T47D (cell line): ENCODE data around the gene KCNK10.
A peak's percentile ranks its signal among the peaks of the same experiment; 100 is the strongest.

Source experiments
- DNase-seq, 2 experiments: peaks; one replicate each; pipeline versions ENCODE4 v3.0.0 to v3.0.0-alpha.2; 2011 to 2012; ENCODE audit warnings: low read depth in 1 of 2, low spot score in 1 of 2
- JUND ChIP-seq: IDR thresholded peaks from 2 replicates; pipeline ENCODE4 v1.6.1; 2012; ENCODE audit warnings: low read depth
- in situ Hi-C: cut with HindIII; loops from 2 replicates; pipeline ENCODE4 v1.10.0; 2016; ENCODE audit warnings: low sequenced_read_pairs, low pct_unique_long_range_greater_than_20kb

KCNK10 gene

DNA sequence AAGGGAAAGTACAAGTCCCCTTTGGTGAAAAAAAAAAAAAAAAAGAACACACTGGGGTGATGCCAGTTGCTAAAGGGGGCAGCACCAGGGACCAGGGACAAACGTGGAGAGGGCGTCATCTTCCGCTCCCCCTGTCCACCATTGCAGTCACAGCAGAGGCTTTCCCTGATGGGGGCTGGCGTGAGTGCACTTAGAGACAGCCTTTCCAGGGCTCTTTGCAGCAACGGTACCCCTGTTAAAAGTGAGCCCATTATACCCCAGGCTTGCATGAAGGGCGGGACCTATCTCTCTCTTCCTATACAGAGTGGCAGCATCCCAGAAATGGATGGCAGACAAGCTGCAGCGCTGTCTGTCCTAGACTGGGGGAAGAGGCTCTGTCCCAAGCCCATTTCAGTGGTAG, 155.0 kb downstream of the KCNK10 start:
- in situ Hi-C loops = no loop called here
- TF ChIP-seq JUND = no peak

DNA sequence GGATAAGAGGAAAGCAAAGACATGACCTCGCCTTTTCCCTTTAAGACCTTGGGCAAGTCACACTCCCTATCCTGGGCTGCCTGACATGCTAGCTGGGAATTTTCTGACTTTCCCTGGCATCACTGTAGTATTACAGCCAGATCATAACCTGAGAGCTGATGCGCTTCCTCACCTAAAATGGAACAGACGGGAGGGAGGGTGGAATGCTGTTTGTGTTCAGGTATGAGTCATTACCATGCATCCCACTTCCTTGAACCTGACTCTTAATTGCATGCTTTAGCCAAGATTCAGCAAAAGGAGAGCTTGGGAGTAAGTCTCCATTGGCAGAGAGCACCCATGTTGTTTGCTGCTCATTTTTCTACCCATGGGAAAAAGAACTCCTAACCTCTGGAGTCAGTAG, 156.5 kb downstream of the KCNK10 start:
- no peak for TF ChIP-seq JUND
- DNase-seq = peak in 1 of 2 experiments; percentile 35
- in situ Hi-C loops = no loop called here

More for the DNA sequence above, 155.0 kb downstream of the KCNK10 start:
- no peak for DNase-seq

DNA sequence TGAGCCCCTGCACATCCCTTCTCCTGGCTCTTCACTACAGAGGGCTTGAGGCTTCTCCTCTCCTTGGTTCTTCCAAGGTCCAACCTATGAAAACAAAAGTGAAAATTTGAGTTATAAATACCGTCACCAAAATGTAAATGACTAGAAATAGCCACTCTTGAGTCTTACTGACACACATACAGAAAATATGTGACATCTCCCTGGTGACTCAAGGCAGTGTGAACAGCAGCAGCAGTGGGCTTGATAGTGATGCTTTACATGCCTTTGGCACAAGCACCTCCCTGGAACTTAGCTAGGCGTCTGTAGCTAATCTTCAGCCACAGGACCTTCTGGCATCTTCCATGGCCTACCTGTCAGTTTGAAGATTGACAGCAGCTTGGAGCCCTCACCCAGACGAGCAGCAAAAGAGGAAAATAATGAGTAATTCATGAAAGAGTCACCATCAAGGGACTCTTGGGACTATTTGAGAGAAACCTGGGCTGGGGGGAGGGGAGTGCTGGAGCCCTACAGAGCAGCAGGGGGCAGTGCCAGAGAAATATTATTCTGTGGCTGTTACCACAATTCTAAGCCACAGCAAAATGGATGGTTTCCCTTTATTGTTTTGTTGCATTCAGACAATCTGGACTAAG, 158.0 kb downstream of the KCNK10 start:
- in situ Hi-C loops = no loop called here
- no peak for TF ChIP-seq JUND
- DNase-seq = no peak

DNA sequence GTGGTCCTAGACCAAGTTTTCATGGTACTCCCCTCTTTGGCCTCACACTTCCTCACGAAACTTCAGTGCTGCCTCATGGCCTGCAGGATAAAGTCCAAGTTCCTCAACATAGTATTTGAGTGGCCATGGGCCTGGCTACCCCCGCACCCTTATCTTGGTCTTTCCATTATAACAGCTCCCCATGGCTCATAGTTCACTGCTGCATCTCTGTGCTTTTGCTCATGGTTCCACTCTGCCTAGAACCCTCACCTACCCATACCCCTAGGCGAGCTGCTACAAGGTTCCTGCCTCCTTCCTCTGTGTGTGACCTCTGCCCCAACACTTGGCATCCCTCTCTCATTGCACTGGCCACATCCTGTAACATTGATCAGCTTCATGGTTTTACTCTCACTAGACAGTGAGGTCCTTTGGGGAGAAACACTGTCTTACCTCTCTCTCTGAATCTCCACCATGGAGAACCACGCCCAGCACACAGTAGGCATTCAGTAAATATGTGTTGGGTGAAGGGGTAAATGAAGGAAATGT, 159.3 kb downstream of the KCNK10 start:
- DNase-seq = no peak
- no peak for TF ChIP-seq JUND
- in situ Hi-C loops = no loop called here

DNA sequence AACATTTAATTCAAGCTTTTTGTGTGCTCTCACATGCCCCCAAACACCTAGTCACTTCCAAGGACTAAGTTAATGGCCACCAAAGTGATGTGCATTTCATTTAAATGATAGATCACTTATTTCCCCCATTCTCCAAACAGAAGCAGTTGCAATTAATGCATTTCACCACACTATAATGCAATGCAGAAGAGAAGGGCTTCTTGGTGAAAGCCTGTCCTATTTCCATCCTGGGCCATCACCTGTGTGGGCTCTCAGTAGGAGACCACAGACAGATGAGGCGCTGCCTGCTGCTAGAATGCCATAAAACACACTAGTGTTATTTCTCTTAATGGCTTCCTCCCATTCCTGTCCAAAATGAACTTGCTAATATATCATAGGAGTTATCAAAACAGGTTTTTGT, 166.9 kb downstream of the KCNK10 start:
- in situ Hi-C loops = no loop called here
- no peak for DNase-seq
- TF ChIP-seq JUND = no peak

DNA sequence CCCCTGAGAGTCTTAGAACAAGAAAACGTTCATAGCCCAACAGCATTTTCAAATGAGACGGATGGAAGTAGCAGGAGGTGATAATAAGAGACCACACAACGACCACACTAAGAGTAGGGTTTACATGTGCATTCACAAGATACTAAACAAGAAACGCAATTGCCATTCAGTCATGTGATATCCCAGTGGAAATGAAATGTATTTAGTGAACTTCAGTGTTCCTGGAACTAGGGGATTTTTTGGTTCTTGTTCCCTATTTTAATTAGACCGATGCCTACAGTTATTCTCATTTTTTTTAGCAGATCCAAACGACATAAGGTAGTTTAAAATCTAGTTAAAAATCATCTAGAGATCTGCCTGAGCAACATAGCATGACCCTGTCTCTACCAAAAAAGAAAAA, 168.1 kb downstream of the KCNK10 start:
- TF ChIP-seq JUND = no peak
- in situ Hi-C loops = no loop called here
- no peak for DNase-seq

DNA sequence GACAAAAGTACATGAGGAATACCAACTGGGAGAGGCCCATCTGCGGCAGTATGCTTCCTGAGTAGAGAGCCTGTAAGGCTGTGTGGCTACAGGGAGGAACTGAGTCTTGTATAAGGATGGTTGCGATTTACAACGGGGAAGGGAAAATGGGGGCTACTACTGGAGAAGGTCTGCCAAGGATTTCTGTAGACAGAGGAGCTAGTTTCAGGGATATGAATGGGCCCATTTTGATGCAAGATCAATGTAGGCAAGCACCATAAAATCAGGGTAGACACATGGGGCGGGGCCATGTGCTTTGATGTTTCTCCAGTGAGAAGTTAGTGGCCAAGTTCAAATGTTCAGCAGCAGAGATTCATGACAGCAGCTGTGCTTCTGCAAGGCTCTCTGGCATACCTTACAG, 168.7 kb downstream of the KCNK10 start:
- no peak for TF ChIP-seq JUND
- in situ Hi-C loops = no loop called here
- DNase-seq = no peak

DNA sequence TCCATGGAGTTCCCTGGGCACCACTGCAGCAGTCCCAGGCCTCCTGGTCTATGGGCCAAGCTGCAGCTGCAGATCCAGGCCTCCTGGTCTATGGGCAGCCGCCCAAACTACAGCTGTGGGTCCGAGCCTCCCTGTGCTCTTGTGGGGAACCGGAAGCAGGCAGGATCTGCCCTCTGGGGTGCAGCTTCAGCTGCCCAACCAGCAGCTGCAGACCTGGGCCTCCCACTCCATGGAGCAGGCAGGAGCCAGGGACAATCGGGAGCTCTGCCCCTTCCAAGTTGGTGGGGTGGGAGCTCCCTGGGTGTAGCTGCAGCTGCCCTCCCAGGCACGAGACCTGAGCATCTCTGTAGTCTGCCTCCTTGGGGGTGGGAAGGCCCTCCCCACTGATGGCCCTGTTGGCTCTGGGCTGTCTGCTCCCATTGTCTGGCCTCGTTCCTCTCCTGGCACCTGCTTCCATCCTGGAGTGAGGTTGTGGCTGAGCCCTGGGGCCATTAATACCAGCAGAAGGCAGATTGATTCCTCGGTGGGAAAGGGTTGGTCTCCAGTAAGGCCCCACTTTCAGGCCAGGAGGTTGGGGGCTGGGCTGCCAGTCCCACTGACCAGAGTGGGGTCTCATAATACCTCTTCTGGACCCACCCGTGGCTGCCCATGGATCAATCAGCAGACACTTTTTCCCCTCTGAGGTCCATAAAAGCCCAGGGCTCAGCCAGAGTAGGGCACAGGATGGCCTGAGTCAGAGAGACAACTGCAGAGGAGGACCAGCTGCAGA, 176.0 kb downstream of the KCNK10 start:
- DNase-seq = no peak
- in situ Hi-C loops = no loop called here
- TF ChIP-seq JUND = no peak

DNA sequence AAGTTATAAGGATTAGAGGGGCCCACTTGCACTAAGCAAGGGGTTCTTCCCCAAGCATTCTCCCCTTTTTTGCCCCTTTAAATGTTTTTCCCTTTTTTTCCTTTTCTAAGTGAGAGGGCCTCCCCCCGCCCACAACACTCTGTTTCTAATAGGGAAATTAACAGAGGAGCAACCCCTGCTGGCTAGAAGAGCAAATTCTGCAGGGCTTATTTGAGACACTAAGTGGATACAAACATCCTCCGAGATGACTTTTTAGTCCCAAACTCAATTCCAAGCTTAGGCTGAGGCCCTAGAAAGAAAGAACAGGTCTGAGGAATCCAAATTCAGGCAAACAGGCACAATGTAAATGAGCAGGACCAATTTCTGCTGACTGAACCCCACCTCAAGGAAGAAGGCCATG, 179.3 kb downstream of the KCNK10 start:
- TF ChIP-seq JUND = no peak
- in situ Hi-C loops = no loop called here
- no peak for DNase-seq

DNA sequence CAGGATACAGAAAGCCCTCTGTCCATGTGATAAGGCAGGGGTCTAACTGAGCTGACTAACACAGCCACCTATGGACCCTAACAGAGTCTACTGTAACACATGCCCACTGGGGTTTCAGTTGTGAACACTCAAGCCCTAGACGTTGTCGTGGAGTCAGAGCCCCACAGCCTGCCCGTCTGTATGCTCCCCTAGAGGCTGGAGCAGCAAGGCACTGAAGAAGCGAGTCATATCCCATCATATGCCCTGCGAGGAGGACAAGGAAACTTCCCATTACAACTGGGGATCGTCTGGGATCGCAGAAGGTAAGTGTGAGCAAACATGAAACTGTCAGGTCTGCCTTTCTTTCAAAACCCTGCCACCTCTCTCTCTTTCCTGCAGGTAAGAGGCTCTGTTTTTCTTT, 180.1 kb downstream of the KCNK10 start:
- in situ Hi-C loops = no loop called here
- no peak for TF ChIP-seq JUND
- no peak for DNase-seq

DNA sequence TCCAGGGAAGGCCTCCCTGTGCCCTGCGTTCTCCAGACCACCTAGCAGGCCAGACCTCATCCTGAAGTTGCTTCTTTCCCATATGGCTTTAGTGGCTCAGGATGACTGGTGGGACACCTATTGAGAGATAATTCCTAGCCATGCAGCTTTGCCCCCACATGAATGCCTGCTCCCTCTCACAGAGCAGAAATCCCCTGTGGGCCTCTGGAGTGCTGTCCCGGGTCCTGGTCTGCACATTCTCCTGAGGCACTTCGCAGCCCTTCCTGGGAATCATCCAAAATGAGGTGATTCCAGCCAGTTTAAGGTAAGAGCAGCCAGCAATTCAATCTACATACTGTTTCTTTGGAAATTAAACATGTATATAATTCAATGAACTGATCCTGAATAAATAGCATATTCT, 182.2 kb downstream of the KCNK10 start:
- in situ Hi-C loops = no loop called here
- no peak for TF ChIP-seq JUND
- no peak for DNase-seq

DNA sequence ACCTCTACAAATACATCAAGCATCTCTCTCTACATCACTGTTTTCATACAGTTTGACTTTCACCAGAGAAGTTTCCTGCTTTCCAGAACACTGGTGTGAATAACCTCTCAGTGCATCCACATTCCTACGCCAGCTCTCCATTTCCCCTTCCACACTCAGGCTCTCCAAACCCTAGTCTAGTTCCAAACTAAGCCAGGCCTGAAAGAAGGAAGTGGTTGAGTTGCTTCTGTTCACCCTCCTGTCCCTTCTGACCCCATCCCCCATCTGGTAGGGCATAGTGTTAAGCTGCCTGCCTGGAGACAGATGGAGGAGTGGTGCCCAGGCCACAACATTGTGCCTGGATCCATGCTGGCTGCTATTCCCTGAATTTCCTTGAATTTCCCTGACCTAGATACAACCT, 185.7 kb downstream of the KCNK10 start:
- no peak for TF ChIP-seq JUND
- no peak for DNase-seq
- in situ Hi-C loops = no loop called here
